OCI-LY1 (cell line): Measurements from ENCODE around the gene BPIFB6.

ENCODE experiments used
- CTCF ChIP-seq: fragments of 200-600 bp; sonication (generic), shearing (Covaris generic); IDR thresholded peaks from 2 replicates; pipeline ENCODE4 v1.5.1; 2017; ENCODE audit warnings: mild to moderate bottlenecking, antibody characterized with exemption, low read length, moderate library complexity, mixed read lengths
- EZH2 ChIP-seq: fragments of 200-600 bp; sonication (generic), shearing (Covaris generic); IDR thresholded peaks from 2 replicates; pipeline ENCODE4 v1.8.0; 2017; ENCODE audit warnings: borderline replicate concordance, mixed run types, mild to moderate bottlenecking, antibody characterized with exemption, low read length, moderate library complexity, mixed read lengths

GRCh38 chr20:33017542-33017941 lies 13.9 kb upstream of the BPIFB6 start:
- TF ChIP-seq CTCF (no peak), EZH2 (no peak)
